HG02840 (cell line): ENCODE data around the gene MGAT5B.

Experiments
- ATAC-seq: cut with Tn5 transposase; IDR thresholded peaks from one replicate; pipeline ENCODE4 v1.9.1; 2021; ENCODE audit warnings: mild to moderate bottlenecking, moderate library complexity, moderate number of reproducible peaks; ENCODE audit not compliant: unreplicated experiment, low FRiP score

Gene MGAT5B

GRCh38 chr17:76901542-76902197 lies 33.5 kb downstream of the MGAT5B start:
- no peak for ATAC-seq

DNA sequence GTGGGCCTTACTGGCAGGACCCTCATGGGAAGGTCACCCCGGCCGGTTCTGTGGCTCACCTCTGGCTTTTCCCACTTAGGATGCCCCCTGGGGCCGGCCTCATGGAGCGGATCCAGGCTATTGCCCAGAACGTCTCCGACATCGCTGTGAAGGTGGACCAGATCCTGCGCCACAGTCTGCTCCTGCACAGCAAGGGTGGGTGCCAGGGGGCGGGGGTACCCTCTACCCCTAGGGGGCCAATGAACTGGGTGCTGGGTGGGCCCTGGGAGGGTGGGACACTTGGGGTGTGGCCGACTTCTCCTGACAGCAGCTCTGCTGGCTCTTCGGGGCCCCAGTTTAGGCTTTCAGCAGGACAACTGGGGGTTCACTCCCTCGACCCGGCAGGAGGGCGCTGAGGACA lies 34.3 kb downstream of the MGAT5B start:
- no peak for ATAC-seq

DNA sequence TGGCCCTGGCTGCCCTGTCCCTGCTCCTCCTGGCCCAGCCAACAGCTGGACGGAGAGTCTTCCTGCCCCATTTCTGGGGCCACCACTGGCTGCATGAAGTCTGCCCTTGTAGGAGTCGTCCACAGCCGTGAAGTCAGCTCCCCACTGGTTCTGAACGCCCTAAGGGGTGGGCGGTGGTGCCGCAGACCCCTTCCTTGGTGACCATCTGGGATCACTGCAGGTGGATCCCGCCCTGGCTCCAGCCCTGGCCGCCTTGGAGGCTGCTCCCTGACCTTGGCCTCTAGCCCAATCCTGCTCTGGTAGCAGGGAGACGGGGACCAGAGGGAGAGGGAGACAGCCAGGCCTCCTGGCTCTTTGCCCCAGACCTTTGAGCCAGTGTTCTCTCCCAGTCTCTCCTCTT lies 35.4 kb downstream of the MGAT5B start:
- ATAC-seq: no peak

- no peak for ATAC-seq
Observed at GRCh38 chr17:76904116-76904515, 35.9 kb downstream of the MGAT5B start.

DNA sequence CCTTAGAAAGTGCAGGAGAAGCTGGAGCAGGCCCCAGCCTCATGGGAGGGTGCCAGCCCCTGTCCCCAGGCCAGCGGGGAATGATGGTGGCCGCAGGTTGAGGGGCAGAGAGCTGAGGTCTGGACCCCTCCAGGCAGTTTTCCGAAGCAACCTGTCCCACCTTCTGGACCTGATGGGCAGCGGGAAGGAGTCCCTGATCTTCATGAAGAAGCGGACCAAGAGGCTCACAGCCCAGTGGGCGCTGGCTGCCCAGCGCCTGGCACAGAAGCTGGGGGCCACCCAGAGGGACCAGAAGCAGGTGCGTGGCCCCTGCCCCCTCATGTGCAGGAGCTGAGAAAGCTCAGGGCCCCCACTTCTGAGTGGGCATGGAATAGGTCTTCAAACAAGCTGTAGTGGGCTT lies 36.8 kb downstream of the MGAT5B start:
- ATAC-seq: no peak

DNA sequence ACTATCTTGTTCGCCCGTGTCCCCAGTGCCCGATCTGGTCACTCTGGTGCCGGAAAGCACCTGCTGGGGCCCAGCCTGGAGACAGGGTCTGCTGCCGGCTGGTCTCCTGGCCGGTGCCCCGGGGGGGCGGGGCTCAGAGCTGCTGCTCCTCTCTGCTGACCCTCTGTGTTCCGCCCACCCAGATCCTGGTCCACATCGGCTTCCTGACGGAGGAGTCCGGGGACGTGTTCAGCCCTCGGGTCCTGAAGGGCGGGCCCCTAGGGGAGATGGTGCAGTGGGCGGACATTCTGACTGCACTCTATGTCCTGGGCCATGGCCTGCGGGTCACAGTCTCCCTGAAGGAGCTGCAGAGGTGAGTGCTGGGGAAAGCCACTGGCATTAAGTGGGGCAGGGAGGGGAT lies 37.6 kb downstream of the MGAT5B start:
- ATAC-seq: no peak

- ATAC-seq: no peak
Observed at GRCh38 chr17:76906463-76906862, 38.3 kb downstream of the MGAT5B start.

- no peak for ATAC-seq
Observed at GRCh38 chr17:76907352-76907751, 39.1 kb downstream of the MGAT5B start.

GRCh38 chr17:76909971-76910760 lies 42.0 kb downstream of the MGAT5B start:
- ATAC-seq: no peak

- ATAC-seq: no peak
Observed at GRCh38 chr17:76911299-76912017, 43.3 kb downstream of the MGAT5B start.

- ATAC-seq: no peak
Observed at GRCh38 chr17:76912421-76913164, 44.4 kb downstream of the MGAT5B start.

GRCh38 chr17:76914937-76915336 lies 46.7 kb downstream of the MGAT5B start:
- ATAC-seq: no peak

DNA sequence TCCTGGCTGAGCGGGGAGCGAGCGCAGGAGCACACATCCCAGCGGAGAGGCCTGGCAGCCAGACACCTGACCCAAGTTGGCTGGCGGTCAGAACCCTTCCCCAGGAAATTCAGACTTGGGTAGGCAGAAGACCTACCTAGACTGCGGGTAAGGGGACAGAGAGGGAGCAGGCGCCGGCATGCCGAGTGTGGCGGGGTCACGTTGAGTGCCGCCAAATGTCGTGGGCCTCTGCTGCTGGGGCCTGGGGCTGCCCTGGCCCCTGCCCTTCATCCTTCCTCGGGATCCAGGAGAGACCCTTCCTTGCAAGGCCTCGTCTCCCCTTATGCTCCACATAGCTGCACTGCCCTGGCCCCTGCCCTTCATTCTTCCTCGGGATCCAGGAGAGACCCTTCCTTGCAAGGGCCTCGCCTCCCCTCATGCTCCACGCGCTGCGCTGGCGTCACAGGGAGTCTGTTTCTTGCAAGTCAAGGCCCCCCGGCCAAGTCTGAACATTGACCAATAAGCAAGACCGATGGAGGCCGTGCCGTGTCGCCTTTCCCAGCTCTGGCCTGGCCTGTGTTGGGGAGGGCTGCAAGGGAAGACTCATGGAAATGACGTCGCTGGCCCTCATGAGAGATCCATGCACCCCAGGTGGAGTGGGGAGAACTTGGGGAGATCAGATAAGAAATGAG lies 47.8 kb downstream of the MGAT5B start:
- ATAC-seq: no peak

DNA sequence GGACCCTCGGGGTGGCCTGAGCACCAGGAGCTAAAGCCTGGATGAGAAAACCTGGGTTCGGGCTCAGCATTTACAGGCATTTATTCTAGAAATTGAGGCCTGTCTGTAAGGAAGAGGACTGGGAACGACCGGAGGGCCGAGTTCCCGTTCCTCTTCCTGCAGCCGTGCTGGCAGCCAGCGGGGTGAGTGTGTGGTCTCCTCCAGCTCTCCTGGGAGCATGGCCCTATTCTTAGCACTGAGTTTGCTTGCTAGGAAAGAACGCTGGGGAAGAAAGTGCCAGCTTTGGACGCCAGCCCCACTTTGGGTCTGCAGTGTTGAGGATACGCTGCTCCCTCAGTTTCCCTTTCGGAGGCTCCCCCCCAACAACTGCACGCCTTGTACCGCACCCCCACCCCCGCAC lies 49.6 kb downstream of the MGAT5B start:
- ATAC-seq: no peak

DNA sequence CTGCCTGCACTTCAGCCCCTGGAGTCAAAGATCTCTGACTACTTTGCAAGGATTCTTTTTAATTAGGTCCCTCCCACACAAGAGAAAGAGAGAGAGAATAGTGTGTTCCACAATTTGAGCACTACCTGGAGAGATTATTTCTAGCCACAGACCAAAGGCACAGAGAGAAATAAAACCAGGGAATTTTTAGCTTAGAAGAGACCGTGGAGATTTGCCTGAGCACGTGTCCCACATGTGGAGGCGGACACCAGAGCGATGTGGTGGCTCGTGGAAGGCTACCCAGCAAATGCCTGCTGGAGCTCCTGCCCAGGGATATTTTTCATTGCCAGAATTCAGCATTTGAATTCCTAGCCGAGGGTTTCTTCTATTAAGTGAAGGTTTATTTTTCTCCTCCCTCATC lies 50.6 kb downstream of the MGAT5B start:
- ATAC-seq: no peak

- no peak for ATAC-seq
Observed at GRCh38 chr17:76920364-76921139, 52.3 kb downstream of the MGAT5B start.

GRCh38 chr17:76921340-76922036 lies 53.3 kb downstream of the MGAT5B start:
- no peak for ATAC-seq

DNA sequence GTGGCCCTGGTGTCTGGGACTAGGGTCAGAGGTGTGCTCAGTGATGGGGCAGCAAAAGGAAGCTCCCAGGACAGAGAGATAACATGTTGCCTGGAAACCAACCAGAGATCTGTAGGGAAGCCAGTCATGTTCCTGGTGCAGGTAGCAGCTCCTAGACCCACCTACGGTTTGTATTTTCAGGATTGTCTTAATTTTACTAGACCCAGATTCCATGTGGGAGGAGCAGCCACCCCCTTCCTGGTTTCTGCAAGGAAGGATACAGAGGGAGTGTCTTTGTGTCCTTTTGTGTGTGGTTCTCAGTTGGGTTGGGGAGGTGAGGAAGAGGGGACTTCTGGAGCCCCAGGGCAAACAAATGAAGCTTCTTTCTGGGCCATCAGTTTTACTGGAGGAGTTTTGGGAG lies 53.9 kb downstream of the MGAT5B start:
- ATAC-seq: no peak

GRCh38 chr17:76922967-76923366 lies 54.8 kb downstream of the MGAT5B start:
- no peak for ATAC-seq
